ENCODE measurements around the gene HARS1.
"Not testable (repeated sequence)": the region's sequence is repeated elsewhere in the genome, so short reads cannot be mapped to it uniquely, and the experiment has no call there.

Gene HARS1, protein sequence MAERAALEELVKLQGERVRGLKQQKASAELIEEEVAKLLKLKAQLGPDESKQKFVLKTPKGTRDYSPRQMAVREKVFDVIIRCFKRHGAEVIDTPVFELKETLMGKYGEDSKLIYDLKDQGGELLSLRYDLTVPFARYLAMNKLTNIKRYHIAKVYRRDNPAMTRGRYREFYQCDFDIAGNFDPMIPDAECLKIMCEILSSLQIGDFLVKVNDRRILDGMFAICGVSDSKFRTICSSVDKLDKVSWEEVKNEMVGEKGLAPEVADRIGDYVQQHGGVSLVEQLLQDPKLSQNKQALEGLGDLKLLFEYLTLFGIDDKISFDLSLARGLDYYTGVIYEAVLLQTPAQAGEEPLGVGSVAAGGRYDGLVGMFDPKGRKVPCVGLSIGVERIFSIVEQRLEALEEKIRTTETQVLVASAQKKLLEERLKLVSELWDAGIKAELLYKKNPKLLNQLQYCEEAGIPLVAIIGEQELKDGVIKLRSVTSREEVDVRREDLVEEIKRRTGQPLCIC

DNA sequence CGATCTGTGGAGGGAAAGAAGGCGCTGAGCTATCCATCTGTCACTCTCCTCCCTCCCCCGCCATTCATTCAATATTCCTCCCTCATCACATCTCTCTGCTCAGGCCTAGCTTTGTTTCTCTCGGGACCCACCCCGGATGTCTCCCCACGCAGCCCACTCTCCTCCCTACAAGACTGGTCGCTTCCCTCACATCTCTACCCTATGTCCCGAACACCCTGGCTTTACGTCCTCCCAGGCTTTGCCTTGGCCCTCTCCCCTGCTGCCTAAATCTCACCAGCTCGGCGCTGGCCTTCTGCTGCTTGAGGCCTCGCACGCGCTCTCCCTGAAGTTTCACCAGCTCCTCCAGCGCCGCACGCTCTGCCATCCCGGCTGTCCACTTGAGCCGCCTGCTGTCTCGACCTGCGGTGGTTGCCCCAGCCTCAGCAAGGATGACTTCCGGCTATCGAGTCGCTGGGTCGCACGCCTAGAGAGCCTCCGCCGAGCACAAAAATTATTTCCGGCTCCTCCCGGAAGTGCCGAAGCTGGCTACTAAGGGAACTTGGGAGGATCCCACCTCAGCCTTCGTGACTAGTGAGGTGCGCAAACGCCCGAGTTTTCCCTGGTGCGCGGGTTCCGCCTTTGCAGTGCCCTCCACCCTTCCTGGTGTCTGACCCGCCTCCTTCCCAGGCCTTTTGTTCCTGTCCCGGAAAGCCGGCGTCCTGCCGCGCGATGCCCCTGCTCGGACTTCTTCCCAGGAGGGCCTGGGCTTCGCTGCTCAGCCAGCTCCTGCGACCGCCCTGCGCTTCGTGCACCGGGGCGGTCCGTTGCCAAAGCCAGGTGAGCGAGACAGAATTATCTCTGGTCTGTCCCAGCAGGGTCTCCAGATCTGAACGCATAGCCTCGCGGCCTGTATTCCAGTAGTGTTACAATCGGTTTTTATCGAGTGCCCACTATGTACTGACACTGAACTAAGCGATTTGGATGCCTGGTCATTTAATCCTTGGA, at the start of gene HARS1, which contains the start of gene HARS2:
Gene HARS1, minus strand, starts transcription at position 430 of the 984 bp plus-strand sequence. Its CDS starts 66 bp downstream, at position 364.
Gene HARS2, plus strand, starts transcription at position 515 of the 984 bp plus-strand sequence. Its CDS starts 194 bp downstream, at position 709.
- DNase-seq, result peak; percentile 95

DNA sequence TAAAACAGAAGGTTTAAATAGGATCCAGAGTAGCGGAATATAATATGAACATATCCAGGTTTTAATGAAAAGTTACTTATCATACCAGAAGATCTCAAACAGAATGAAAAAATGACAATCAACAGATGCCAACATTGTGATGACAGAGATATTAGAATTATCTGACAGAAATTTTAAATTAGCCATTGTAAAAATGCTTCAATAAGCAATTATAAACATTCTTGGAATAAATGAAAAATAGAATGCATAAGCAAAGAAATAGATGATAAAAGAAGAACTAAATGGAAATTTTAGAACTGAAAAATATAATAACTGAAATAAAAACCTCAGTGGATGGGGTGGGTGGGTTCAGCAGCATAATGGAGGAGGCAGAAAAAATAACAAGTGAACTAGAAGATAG, 46.3 kb upstream of the HARS1 start:
- DNase-seq, result no peak

DNA sequence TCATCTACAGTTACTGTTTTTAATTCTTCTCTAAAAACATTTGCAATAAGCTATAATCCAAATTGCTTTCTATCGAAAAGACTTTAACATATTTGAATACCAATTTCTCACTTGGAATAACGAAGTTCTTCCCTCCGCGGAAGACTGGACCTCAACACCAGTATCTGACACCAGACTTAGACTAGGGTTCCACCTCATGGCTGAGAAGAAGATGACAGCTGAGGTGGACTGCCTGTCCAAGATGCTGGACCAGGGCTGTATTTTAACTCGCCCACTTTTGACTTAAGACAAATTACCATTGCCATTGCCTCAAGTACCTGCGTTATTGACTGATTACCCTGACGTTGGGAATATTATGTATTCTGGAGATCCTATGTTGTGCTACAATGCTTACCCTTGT, 43.2 kb upstream of the HARS1 start:
- DNase-seq, result no peak

DNA sequence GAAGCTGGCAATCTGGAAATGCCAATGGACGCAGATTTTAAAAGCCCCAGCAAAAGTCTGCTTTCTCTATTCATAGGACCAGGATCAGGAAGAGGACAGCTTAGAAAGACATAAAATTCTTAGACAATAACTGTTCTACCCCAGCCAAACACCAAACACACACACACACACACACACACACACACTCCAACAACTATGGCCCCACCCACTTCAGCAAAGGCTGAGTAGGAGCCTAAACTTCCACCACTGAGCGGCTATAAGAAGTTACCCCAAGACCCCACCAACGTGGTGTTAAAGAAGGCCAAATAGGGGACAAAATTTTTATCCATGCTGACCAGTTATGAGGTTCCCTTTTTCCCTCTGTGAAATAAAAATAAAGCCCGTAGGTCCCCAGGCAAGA, 41.9 kb upstream of the HARS1 start:
- DNase-seq, result no peak

DNA sequence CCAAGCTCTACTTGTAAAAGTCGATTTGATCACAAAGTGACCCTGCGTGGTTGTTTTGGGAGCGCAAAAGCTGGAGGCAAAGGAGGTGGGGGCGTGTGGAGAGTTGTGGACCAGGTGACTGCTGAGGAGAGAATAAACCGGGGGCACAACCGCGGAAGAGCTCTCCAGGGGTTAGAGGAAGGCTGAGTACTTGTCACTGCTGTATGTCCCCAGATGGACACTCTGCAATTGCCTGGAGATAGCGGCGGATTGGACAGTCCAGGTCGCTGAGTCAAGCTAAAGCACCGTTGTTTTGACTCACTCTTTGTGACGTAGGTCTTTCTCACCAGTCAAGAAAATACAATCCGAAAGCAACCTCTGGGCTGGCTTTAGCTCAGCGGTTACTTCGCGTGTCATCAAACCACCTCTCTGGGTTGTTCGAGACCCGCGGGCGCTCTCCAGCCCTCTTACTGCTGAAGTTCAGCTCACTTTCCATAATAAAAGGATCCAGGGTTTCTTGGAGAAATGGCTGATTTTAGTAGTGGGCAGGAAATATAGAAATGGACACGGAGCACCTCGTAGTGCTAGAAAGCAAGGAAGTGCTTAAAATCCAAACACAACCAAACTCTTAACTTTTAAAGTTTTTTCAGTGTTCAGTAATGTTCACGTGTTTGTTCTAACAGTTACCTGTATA, 34.8 kb upstream of the HARS1 start:
- DNase-seq, result peak; percentile 53

DNA sequence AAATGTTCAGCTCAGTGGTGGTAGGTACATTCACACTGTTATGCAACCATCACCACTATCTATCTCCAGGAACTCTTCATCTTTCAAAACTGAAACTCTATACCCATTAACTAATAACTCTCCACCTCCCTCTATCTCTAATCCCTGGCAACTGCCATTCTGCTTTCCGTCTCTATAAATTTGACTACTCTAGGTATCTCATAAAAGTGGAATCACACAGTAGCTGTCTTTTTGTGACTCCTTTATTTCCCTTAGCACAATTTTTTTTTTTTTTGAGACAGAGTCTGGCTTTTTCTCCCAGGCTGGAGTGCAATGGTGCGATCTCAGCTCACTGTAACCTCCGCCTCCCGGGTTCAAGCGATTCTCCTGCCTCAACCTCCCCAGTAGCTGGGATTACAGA, 30.2 kb upstream of the HARS1 start:
- DNase-seq, result not testable (repeated sequence)

DNA sequence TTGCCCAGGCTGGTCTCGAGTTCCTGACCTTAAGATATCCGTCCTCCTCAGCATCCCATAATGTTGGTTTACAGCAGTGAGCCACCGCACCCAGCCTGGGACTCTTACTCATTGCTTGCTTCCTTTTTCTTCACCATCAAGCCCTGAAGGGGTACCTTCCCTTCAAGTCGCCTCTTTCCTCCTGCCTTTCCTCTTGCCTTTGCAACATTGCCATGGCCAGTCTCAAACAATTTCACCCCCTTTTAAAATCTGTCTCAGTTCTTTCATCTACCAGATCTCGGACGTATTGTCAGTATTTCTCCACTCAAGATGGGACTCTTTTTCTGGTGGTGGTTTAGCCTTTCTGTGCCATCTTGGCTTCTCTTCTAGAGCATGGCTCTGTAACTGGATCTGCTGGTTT, 29.6 kb upstream of the HARS1 start:
- DNase-seq, result not testable (repeated sequence)

DNA sequence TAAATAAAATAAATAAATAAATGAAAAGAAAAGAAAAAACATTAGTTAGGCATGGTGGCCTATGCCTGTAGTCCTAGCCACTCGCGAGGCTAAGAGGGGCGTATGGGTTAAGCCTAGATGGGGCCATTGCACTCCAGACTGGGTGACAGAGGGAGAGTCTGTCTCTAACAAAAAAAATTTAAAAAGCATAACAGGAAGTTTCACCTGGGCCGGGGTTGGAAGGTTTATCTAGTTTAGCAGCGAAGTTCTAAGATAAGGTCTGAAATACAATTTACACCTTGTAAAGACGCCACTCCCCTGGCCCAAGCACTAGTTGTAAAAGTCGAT, 27.1 kb upstream of the HARS1 start:
- no peak for DNase-seq

DNA sequence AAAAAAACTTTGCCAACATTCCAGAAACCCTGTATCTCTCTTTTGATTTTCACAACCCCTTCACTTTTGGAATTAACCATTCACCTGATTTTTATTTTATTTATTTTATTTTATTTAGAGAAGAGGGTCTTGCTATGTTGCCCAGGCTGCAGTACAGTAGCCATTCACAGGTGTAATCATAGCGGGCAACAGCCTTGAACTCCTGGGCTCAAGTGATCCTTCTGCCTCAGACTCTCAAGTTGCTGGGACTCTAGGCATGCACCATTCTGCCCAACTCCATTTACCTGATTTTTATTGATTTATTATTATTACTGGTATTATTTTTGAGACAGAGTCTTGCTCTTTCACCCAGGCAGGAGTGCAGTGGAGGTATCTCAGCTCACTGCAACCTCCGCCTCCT, 25.1 kb upstream of the HARS1 start:
- not testable (repeated sequence) for DNase-seq

DNA sequence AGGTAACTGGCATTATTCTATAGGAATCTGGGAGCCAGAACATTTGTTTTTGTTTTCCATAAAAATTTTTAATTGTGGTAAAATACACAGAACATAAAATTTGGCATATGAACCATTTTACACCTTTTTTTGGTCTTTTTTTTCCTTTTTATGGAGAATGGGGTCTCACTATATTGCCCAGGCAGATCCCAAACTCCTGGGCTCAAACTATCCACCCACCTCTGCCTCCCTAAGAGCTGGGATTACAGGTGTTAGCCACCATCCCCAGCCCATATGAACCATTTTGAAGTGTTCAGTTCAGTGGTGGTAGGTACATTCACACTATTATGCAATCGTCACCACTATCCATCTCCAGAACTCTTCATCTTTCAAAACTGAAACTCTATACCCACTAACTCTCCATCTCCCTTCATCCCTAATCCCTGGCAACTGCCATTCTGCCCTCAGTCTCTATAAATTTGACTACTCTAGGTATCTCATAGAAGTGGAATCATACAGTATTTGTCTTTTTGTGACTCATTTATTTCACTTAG, 22.5 kb upstream of the HARS1 start:
- DNase-seq, result no peak

DNA sequence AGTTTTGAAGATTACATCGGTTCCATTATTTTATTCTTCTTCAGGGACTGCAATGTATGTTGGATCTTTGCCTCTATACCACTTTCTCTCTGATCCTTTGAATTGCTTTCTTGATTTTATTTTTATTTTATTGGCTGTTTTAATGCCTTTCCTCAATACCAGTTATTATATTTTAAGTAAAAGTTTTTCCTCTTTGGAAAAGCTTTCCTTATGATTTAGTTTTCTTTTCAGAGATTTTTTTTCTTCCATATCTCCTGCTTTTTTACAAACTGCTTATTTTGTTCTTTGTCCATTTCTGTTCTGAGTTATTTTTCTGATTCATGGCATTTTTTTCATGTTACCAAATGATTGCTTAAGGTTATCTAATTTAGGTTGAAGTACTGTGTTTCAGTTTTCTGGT, 20.6 kb upstream of the HARS1 start:
- no peak for DNase-seq

DNA sequence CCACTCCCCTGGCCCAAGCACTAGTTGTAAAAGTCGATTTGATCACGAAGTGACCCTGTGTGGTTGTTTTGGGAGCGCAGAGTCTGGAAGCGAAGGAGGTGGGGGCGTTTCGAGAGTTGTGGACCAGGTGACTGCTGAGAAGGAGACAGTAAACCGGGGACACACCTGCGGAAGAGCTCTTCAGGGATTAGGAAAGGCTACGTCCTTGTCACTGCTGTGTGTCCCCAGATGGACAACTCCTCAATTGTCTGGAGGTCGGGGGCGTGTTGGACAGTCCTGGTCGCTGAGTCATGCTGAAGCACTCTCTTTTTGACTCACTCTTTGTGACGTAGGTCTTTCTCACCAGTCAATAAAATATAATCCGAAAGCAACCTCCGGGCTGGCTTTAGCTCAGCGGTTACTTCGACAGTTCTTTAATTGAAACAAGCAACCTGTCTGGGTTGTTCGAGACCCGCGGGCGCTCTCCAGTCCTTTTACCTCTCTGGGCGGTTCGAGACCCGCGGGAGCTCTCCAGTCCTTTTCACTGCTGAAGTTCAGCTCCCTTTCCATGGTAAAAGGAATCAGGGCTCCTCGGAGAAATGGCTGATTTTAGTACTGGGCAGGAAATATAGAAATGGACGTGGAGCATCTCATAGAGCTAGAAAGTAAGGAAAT, 19.9 kb upstream of the HARS1 start:
- peak; percentile 81 for DNase-seq

DNA sequence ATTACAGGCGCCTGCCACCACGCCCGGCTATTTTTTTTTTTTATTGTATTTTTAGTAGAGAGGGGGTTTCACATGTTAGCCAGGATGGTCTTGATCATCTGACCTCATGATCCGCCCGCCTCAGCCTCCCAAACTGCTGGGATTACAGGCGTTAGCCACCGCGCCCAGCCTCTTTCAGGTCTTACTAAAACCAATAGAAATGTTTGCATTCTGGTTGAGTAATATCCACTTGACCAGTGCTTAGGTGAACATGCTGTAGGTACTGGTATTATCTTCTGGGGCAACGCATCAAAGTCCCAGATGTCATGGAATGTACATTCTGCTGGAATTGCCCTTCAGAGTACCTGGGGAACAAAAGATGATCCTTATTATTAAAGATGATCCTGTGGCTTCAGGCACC, 17.6 kb upstream of the HARS1 start:
- DNase-seq, result not testable (repeated sequence)

DNA sequence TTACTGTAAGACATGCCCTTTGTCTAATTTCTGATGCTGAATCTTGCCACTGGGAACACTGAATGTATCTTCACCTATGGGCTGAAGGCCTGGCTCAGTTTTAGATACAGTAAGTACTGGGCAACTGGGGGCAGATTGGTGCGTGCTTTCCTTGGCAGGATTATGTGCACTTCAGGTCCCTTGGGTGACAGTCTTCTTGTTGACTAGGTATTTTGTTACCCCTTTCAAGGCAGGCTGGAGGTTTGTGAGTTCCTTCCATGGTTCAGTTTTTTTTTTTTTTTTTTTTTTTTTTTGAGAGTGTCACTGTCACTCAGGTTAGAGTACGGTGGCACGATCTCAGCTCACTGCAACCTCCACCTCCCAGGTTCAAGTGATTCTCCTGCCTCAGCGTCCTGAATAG, 16.6 kb upstream of the HARS1 start:
- no peak for DNase-seq

DNA sequence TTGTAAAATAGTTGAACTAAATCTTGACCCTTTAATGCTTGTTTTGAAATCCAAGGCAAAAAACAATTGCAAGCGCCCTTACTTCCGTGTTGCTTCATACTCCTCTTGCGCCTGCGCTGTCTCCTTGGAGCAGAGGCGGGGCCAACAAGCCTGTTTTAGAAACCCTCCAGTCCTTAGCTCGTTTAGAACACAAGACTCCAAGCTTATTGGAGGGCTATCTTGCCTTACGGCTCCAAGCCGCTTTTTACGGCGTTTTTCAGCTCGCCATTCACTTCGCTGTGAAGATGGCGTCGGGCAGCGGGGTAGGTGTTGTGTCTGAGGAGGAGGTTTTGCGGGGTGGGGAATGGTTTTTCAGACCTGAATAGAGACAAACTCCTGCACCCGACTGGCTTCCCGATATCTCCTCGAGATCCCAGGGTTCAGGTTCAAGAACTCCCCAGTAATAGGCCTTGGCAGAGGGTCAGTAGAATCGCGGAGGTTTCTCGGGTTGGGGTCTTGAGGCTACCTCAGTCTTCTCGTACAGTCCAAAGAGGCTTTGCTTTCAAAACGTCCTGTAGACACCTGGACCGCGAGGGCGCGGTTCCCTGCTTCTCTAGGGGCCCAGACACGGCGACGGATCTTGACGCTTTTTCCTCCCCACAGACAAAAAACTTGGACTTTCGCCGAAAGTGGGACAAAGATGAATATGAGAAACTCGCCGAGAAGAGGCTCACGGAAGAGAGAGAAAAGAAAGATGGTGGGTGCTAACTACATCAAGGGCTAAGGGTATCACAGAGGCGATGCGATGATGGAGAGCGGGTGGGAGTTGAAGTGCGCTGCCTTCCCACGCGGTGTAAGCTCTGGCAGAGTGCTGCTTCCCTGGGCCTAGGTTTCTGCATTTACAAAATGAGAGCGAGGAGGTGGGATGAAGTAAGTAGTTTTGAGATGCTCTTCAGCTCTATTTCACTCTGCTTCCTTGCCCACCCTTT, 9.3 kb upstream of the HARS1 start, which contains the start of gene ZMAT2:
Gene ZMAT2, plus strand, starts transcription at position 271 of the 968 bp plus-strand sequence. Its CDS starts 14 bp downstream, at position 285.
- peak; percentile 97 for DNase-seq

DNA sequence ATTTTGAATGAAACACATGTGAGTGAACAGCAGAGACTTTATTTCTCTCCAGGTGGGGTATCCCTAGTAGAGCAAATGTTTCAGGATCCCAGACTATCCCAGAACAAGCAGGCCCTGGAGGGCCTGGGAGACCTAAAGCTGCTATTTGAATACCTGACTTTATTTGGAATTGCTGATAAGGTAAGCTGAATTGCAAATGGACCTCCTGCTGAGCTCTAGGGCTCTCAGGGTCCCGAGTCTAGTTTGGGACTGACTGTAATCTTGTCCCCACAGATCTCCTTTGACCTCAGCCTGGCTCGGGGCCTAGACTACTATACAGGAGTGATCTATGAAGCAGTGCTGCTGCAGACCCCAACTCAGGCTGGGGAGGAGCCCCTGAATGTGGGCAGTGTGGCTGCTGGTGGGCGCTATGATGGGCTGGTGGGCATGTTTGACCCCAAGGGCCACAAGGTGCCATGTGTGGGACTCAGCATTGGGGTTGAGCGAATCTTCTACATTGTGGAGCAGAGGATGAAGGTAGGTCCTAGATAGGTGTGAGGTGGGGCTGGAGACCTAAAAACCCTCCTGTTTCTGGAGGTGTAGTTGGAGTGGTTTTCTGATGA, 5.8 kb upstream of the HARS1 start:
- no peak for DNase-seq

DNA sequence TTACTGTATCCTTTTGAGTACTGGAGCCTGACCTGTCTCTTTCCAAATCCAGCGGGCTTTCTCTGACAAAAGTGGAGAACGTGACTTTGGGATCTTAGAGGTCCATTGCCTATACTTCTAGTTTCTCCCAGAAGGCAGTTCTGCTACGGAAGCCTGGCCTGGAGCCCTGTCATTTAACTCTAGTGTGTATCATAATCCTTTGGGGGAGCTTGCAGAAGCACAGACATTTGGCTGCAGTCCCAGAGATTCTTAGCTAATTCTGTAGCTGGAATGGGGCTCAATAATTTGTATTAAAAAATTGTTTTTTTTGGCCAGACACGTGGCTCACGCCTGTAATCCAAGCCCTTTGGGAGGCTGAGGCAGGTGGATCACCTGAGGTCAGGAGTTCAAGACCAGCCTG, 3.1 kb upstream of the HARS1 start:
- DNase-seq, result no peak

DNA sequence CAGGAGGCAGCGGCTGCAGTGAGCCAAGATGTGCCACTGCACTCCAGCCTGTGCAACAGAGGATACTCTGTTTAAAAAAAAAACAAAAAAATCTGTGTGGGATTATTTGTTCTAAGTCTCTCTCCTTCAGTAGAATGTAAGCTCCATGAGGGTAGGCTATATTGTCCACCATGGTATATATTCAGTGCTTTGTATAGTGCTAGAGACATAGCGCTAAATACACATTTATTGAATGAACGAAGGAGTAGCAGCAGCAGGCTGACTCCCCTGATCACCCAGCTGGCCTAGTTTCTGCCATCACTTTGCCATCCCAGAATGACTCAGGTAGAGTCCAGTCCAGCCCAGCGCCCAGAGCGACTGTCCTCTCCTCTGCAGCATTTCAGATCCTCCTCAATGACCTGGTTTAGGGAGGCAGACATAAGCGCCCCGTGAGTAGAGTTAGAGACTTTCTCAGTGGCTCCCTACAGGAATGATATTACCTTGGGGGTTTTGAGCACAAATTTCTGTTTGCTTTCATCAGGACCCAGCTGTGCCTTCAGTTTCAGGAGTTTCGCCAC, 716 bp downstream of the HARS1 start:
- DNase-seq, result no peak

DNA sequence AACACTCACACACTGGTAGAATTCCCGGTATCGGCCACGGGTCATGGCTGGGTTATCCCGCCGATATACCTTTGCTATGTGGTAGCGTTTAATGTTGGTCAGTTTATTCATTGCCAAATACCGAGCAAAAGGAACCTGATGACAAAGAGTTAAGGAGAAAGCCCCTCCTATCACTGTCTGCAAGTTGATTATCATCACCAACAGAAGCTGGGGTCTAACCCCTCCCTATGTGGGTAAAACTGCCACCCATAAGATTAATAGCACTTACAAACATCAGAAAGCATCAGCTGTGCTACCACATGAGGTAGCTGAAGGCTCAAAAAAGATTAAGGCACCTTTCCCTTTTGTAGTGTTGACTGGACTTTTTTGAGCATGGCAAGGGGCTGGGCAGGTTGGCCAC, 12.2 kb downstream of the HARS1 start:
- no peak for DNase-seq

DNA sequence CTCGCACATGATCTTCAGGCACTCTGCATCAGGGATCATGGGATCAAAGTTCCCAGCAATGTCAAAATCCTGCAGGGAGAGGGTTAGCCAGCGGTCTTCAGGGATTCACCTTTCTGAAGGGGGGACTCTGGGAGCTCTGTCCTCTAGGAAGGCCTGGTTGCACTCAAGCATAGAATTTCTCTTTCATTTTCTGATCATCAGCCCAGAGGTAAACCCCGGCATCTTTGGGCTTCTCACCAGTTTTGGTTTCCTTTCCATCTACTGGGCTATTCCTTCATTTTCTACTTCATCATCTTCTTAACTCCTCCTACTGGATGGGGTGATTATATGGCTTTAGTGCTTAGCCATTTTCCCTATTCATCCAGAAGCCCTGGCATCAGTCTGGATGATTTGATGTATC, 13.2 kb downstream of the HARS1 start:
- no peak for DNase-seq
